Mesothelial cell of epicardium (in vitro differentiated cells): Measurements from ENCODE around the gene AGBL1. TPM values are rescaled to one million over a fixed set of nuclear protein-coding genes. Genes with fewer than 3 reads are reported as not detected.

ENCODE experiments used
- DNase-seq, 2 experiments: peaks; one replicate each; pipeline ENCODE4 v3.0.0; 2021; ENCODE audit warnings: low spot score in 2 of 2; ENCODE audit not compliant: unreplicated experiment in 2 of 2
- H3K27ac Mint-ChIP-seq: 2 replicates; pipeline ENCODE4 v1.8.0; 2021; ENCODE audit warnings: mixed read lengths
- H3K27me3 Mint-ChIP-seq: 2 replicates; pipeline ENCODE4 v1.8.0; 2021; ENCODE audit warnings: low read depth, mixed read lengths
- H3K36me3 Mint-ChIP-seq: 2 replicates; pipeline ENCODE4 v1.8.0; 2021; ENCODE audit warnings: mixed read lengths
- H3K4me1 Mint-ChIP-seq: 2 replicates; pipeline ENCODE4 v1.8.0; 2021; ENCODE audit warnings: mixed read lengths
- H3K4me3 Mint-ChIP-seq: 2 replicates; pipeline ENCODE4 v1.8.0; 2021; ENCODE audit warnings: mild to moderate bottlenecking, moderate library complexity, mixed read lengths
- H3K9me3 Mint-ChIP-seq: 2 replicates; pipeline ENCODE4 v1.8.0; 2021; ENCODE audit warnings: mixed read lengths
- total RNA-seq: library from RNA; stranded (reverse); gene quantifications from 3 replicates; pipeline ENCODE4 v1.2.1, GENCODE V29; 2021
- TF ChIP-seq, protein P1 (sequence below): fragments of 200-600 bp; sonication (generic); IDR thresholded peaks from one replicate; pipeline ENCODE4 v1.5.0; 2021; ENCODE audit warnings: antibody characterized with exemption; ENCODE audit not compliant: unreplicated experiment

Gene AGBL1
- total RNA-seq, 1 donor from 2014 or later = not detected

DNA sequence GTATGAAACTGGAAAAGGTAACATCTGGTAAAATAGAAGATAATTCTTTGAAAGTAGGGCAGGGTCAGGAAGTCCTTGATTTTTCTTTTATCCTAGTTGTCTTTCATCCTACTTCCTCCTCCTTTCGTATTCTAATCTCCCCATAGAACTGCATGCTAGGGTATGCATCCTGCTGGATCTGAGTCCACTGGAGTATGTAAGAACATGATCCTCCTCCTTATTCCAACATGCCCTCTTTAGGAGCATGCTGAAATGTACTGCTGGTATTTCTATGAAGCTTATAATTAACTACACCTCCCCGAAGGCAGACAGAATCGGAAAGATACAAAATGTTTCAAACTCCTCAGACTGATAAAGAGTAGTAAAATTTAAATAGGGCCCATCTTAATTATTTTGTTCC, 493.8 kb downstream of the AGBL1 start:
- no peak overlapping the region for H3K4me3 Mint-ChIP-seq
- TF ChIP-seq, protein P1, sequence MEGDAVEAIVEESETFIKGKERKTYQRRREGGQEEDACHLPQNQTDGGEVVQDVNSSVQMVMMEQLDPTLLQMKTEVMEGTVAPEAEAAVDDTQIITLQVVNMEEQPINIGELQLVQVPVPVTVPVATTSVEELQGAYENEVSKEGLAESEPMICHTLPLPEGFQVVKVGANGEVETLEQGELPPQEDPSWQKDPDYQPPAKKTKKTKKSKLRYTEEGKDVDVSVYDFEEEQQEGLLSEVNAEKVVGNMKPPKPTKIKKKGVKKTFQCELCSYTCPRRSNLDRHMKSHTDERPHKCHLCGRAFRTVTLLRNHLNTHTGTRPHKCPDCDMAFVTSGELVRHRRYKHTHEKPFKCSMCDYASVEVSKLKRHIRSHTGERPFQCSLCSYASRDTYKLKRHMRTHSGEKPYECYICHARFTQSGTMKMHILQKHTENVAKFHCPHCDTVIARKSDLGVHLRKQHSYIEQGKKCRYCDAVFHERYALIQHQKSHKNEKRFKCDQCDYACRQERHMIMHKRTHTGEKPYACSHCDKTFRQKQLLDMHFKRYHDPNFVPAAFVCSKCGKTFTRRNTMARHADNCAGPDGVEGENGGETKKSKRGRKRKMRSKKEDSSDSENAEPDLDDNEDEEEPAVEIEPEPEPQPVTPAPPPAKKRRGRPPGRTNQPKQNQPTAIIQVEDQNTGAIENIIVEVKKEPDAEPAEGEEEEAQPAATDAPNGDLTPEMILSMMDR = no peak
- no peak overlapping the region for H3K27ac Mint-ChIP-seq
- peaks cover 12% of the 10 kb centered on the region for H3K9me3 Mint-ChIP-seq
- peaks cover 2% of the 10 kb centered on the region for H3K4me1 Mint-ChIP-seq
- H3K27me3 Mint-ChIP-seq = peaks cover 2% of the 10 kb centered on the region
- H3K36me3 Mint-ChIP-seq = no peaks in the 10 kb centered on the region
- DNase-seq = no peak

DNA sequence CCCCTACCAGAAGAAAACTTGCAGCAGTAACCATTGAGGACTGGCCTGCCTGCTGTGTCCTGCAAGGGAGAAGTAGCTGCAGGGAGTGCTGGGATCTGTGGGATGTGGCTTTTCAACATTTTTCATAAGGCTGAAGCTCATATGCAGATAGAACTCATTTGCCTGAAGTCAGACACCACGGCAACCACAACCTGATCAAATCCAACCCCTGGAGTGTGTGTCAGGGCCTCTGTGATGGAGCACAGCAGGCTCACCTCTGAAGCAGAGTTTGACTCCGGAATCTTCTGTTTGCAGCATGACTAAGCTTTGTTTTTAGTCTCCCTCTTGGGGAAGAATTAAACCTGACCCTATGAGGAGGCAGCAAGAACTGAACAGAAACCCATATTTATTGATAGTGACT, 508.7 kb downstream of the AGBL1 start:
- DNase-seq = no peak
- no peak overlapping the region for H3K27ac Mint-ChIP-seq
- peaks cover 11% of the 10 kb centered on the region for H3K9me3 Mint-ChIP-seq
- no peaks in the 10 kb centered on the region for H3K27me3 Mint-ChIP-seq
- no peaks in the 10 kb centered on the region for H3K4me1 Mint-ChIP-seq
- H3K36me3 Mint-ChIP-seq = no peaks in the 10 kb centered on the region
- no peak overlapping the region for H3K4me3 Mint-ChIP-seq
- TF ChIP-seq, protein P1 = no peak

DNA sequence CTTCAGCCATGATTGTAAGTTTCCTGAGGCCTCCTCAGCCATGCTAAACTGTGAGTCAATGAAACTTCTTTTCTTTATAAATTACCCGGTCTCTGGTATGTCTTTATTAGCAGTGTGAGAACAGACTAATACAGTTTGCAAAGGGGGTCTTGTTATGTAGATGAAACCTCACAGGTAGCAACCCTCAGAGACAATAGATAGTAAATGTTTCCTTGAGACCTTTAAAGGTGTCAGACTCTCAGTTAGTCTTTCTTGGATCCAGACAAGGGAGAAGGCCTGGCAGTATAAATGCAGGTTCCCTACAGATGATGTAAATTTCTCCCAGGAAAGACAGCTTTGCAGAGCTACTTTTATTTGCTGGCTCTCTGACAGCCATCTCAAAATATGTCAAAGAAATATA, 510.8 kb downstream of the AGBL1 start:
- H3K27ac Mint-ChIP-seq = no peak overlapping the region
- H3K36me3 Mint-ChIP-seq = no peaks in the 10 kb centered on the region
- no peaks in the 10 kb centered on the region for H3K27me3 Mint-ChIP-seq
- no peak overlapping the region for H3K4me3 Mint-ChIP-seq
- TF ChIP-seq, protein P1 = no peak
- H3K4me1 Mint-ChIP-seq = no peaks in the 10 kb centered on the region
- no peak for DNase-seq
- peaks cover 2% of the 10 kb centered on the region for H3K9me3 Mint-ChIP-seq

DNA sequence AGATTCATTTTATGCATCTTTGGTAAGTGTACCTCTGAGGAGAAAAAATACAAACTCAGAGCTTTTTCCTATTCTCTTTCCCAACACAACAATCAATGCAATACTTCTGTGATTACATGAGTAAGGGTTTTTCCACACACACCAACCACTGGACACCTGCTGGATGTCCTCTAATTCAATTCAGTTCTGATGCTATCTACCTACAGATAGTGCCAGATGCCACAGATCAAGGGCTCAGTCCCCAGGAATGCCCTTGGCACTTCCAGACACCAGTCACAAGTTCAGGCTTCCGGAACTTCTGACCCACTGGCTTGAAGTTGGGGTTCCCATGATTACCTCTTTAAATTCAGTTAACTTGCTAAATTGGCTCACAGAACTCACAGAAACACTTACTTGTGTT, 511.5 kb downstream of the AGBL1 start:
- H3K27ac Mint-ChIP-seq = no peak overlapping the region
- H3K4me3 Mint-ChIP-seq = no peak overlapping the region
- H3K36me3 Mint-ChIP-seq = no peaks in the 10 kb centered on the region
- TF ChIP-seq, protein P1 = no peak
- H3K27me3 Mint-ChIP-seq = no peaks in the 10 kb centered on the region
- peaks cover 5% of the 10 kb centered on the region for H3K9me3 Mint-ChIP-seq
- no peak for DNase-seq
- H3K4me1 Mint-ChIP-seq = no peaks in the 10 kb centered on the region

DNA sequence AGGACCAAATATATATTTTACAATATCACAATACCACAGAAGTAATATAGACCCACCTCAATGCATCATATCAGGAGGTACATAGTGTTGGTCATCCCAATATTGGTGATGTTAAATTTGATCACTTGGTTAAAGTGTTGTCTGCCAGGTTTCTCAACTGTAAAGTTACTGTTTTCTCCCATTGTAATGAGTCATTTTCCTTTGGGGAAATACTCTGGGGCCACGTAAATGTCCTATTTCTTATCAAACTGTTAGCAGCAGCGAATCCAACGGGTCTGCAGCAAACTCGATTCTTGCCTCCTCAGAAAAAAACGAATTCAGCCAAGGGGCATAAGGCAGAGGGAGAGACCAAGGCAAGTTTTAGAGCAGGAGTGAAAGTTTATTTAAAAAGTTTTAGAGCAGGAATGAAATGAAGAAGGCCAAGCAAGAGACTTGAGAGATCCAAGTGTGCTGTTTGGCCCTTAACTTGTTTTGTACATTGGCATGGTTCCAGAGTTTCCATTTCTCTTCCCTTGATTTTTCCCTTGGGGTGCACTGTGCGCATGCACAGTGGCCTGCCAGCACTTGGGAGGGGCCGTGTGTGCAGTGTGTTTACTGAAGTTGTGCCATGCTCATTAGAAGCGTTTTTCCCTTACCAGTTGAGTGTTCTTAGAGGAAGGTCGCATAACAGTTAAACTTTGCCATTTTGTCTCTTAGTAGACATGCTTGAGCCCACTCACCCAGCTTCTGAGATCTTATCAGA, 512.5 kb downstream of the AGBL1 start:
- peaks cover 10% of the 10 kb centered on the region for H3K9me3 Mint-ChIP-seq
- H3K4me3 Mint-ChIP-seq = no peak overlapping the region
- no peak overlapping the region for H3K27ac Mint-ChIP-seq
- TF ChIP-seq, protein P1 = no peak
- H3K4me1 Mint-ChIP-seq = no peaks in the 10 kb centered on the region
- H3K27me3 Mint-ChIP-seq = no peaks in the 10 kb centered on the region
- no peaks in the 10 kb centered on the region for H3K36me3 Mint-ChIP-seq
- no peak for DNase-seq

DNA sequence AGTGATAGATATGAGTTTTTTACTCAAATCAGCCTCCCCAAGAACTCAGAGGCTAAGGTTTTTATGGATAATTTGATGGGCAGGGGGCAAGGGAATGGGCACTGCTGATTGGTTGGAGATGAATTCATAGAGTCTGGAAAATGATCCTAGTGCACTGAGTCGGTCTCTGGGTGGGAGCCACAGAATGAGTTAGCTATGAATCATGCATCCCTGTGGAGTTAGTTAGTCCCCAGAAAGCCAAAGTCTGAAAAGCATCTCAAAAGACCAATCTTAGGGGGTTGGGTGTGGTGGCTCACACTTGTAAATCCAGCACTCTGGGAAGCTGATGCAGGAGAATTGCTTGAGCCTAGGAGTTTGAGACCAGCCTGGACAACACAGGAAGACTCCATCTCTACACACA, 516.1 kb downstream of the AGBL1 start:
- Mint-ChIP-seq H3K9me3 (peaks cover 10% of the 10 kb centered on the region), H3K4me3 (no peak overlapping the region), H3K4me1 (no peaks in the 10 kb centered on the region), H3K36me3 (no peaks in the 10 kb centered on the region), H3K27ac (no peak overlapping the region), H3K27me3 (peaks cover 2% of the 10 kb centered on the region)
- TF ChIP-seq, protein P1 = no peak
- no peak for DNase-seq
